Cardiac fibroblast (primary cell): ENCODE measurements around the gene AAK1.

Source experiments
- DNase-seq, 2 donors: peaks; one replicate each; pipeline versions ENCODE4 v3.0.0 to v3.0.0-alpha.2; 2010; ENCODE audit warnings: low read depth in 2 of 2
- H3K4me3 ChIP-seq, 2 donors: replicated peaks in 1 of 2; 1 replicate in 1 of 2; 2 replicates in 1 of 2; pipeline ENCODE4 v1.5.1; 2011; ENCODE audit warnings: low read depth in 2 of 2, low read length in 2 of 2, mild to moderate bottlenecking in 2 of 2, moderate library complexity in 1 of 2
- CTCF ChIP-seq: IDR thresholded peaks from one replicate; pipeline ENCODE4 v1.5.1; 2011; ENCODE audit warnings: low read depth, mild to moderate bottlenecking, low read length, inconsistent platforms

AAK1 gene

GRCh38 chr2:69521747-69522146 is 121.8 kb downstream of the AAK1 start:
- no peak overlapping the region for H3K4me3 ChIP-seq
- TF ChIP-seq CTCF: no peak
- DNase-seq: no peak

GRCh38 chr2:69518841-69519240 is 124.7 kb downstream of the AAK1 start:
- TF ChIP-seq CTCF: no peak
- no peak overlapping the region for H3K4me3 ChIP-seq
- DNase-seq: no peak

- no peak overlapping the region for H3K4me3 ChIP-seq
- TF ChIP-seq CTCF: no peak
- DNase-seq: peak in 1 of 2 donors; percentile 70
Observed at GRCh38 chr2:69517410-69517809, 126.1 kb downstream of the AAK1 start.

GRCh38 chr2:69514819-69515218 is 128.7 kb downstream of the AAK1 start:
- no peak for TF ChIP-seq CTCF
- H3K4me3 ChIP-seq: no peak overlapping the region
- peak in 1 of 2 donors; percentile 33 for DNase-seq

GRCh38 chr2:69514406-69514805 is 129.1 kb downstream of the AAK1 start:
- no peak overlapping the region for H3K4me3 ChIP-seq
- TF ChIP-seq CTCF: peak; percentile 16
- peak; percentile 83 to 84 for DNase-seq

- no peak overlapping the region for H3K4me3 ChIP-seq
- no peak for TF ChIP-seq CTCF
- no peak for DNase-seq
Observed at GRCh38 chr2:69512446-69512845, 131.1 kb downstream of the AAK1 start.

- H3K4me3 ChIP-seq: no peak overlapping the region
- no peak for DNase-seq
- no peak for TF ChIP-seq CTCF
Observed at GRCh38 chr2:69510204-69510603, 133.3 kb downstream of the AAK1 start.
